Measurements from ENCODE around the gene SBK1.

- TF ChIP-seq CTCF (IDR thresholded peaks at IDR 0.05) (no peak), POLR2A (IDR thresholded peaks at IDR 0.05) (no peak), EP300 (IDR thresholded peaks at IDR 0.05) (no peak)
Observed at GRCh38 chr16:28304214-28304613, 11.9 kb downstream of the SBK1 start.

Data from stomach (tissue), 4 donors.